ENCODE results near the gene GFRA1. TPM values are rescaled to one million over a fixed set of nuclear protein-coding genes. Genes with fewer than 3 reads are reported as not detected.

GFRA1 gene
- total and polyA plus RNA-seq, 12 donors, result 0.38 to 9.3 (median 1.7) TPM

DNA sequence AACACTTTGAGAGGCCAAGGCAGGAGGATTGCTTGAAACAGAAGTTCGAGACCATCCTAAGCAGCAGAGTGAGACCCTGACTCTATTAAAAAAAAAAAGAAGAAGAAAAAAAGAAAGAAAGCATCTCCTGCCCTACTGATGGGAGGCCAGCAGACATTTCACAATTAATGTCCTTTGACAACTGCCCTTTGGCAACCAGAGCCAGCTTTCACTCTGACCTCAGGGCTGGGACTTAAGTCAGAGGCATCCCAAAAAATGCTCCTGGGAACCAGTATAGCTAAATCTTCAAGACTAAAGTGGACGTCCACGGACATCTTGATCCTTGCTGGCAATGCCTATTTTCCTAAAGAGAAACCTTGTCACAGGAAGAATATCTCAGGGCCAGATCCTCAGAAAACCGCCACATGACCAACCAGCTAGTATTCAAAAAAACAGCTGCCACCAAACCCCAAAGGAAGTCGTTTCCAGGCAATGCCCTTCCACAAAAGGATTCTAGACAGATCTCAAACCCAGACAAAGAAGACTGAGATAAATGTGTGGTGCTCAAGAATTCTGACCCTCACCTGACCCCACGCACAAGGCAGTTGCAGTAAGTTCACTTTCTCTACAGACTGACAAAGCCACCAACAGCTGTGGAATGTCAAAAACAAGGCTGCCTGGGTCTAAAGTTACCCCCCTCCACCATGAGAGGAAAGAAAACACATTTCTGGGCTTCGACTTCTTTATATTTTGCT is 18.4 kb downstream of the GFRA1 start:
- no peaks in the 10 kb centered on the region for H3K36me3 ChIP-seq
- ATAC-seq (no peak), DNase-seq (no peak)
- no peak for TF ChIP-seq CTCF (IDR thresholded peaks at IDR 0.05)
- H3K4me3 ChIP-seq, result no peak overlapping the region
- no peak overlapping the region for H3K27ac ChIP-seq
- peaks cover 0 to 10% (median 6%) of the 10 kb centered on the region in 7 donors for H3K27me3 ChIP-seq
- no peaks in the 10 kb centered on the region for H3K9me3 ChIP-seq
- 49 to 54% methylated on average over 7 of the region's 7 CpGs for WGBS, 2 donors
- intact Hi-C loops (cut with DNase I), result no loop called here
- no peaks in the 10 kb centered on the region for H3K4me1 ChIP-seq

GRCh38 chr10:116253716-116254115 is 19.3 kb downstream of the GFRA1 start:
- no peak for TF ChIP-seq CTCF (IDR thresholded peaks at IDR 0.05)
- Histone ChIP-seq H3K27ac (no peak overlapping the region), H3K36me3 (no peaks in the 10 kb centered on the region), H3K4me3 (no peak overlapping the region), H3K9me3 (no peaks in the 10 kb centered on the region), H3K4me1 (no peaks in the 10 kb centered on the region), H3K27me3 (peaks cover 0 to 9% (median 5%) of the 10 kb centered on the region in 7 donors)
- WGBS, 2 donors, result 93 to 94% methylated on average over 4 of the region's 4 CpGs
- DNase-seq (no peak), ATAC-seq (no peak)
- intact Hi-C loops (cut with DNase I), result no loop called here

DNA sequence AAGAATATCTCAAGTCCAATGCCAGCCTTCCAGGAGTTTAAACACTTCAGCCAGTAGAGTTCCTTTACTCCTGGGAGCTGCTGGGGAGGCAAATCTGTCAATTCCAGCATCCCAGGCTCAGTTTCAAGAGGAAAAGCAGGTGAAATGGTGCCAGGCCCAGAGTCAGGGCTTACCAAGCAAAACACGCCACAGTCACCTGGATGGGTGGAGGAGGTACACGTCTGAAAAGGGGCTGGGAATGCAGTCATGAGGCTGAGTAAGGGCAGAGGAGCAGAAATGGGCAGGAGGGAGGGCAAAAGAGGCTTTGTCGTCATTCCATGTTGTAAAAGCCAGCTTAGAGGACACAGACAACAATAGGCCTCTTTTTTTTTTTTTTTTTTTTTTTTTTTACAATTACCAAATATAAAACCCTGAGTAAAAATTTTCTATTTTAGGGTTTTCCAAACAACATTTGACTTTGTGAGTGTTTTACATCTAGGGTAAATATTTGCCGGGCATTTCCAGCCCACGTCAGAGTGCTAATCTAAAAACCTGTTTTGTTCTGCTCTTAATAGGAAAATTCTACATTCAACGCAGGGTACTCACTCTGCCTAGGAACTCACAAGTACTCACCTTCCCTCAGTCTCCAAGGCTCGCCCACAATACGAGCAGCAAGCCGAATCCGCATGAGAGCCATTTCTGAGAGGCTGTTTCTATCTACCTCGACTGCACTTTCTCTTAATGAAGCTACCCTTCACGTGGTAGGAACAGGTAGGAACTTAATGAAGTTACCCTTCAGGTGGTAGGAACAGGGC is 21.2 kb downstream of the GFRA1 start:
- no peak for ATAC-seq
- no peak for TF ChIP-seq CTCF (IDR thresholded peaks at IDR 0.05)
- 86 to 88% methylated on average over 12 of the region's 12 CpGs for WGBS, 2 donors

DNA sequence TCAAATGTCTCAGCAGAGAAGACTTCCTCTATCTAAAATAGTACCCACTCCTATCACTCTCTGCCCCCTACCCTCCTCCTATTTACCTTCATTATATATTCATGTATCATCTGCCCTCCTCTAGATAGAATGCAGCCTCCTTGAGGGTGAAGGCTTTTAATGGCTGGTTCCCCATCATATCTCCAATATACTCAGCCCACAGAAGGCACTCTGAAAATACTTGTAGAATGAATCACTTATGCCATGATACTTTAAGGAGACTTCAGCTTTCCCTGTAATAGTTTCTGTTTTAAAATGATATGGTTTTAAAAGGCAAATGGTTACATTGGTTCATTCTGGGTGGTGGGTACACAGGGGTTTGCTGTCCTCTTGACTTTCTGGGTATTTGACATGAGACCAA is 25.3 kb downstream of the GFRA1 start:
- Histone ChIP-seq H3K27me3 (no peaks in the 10 kb centered on the region), H3K9me3 (no peaks in the 10 kb centered on the region), H3K27ac (no peak overlapping the region), H3K4me1 (no peaks in the 10 kb centered on the region), H3K4me3 (no peak overlapping the region), H3K36me3 (no peaks in the 10 kb centered on the region)
- intact Hi-C loops (cut with DNase I), result no loop called here
- no peak for DNase-seq
- no peak for TF ChIP-seq CTCF (IDR thresholded peaks at IDR 0.05)
- no peak for ATAC-seq

More for the DNA sequence above, 21.2 kb downstream of the GFRA1 start:
- no peaks in the 10 kb centered on the region for H3K9me3 ChIP-seq
- DNase-seq, result no peak
- H3K4me3 ChIP-seq, result no peak overlapping the region
- no peaks in the 10 kb centered on the region for H3K4me1 ChIP-seq
- intact Hi-C loops (cut with DNase I), result no loop called here
- no peak overlapping the region for H3K27ac ChIP-seq
- H3K36me3 ChIP-seq, result no peaks in the 10 kb centered on the region
- peaks cover 0 to 5% (median 0%) of the 10 kb centered on the region in 7 donors for H3K27me3 ChIP-seq
